ENCODE data around the gene SLX4IP.

DNA sequence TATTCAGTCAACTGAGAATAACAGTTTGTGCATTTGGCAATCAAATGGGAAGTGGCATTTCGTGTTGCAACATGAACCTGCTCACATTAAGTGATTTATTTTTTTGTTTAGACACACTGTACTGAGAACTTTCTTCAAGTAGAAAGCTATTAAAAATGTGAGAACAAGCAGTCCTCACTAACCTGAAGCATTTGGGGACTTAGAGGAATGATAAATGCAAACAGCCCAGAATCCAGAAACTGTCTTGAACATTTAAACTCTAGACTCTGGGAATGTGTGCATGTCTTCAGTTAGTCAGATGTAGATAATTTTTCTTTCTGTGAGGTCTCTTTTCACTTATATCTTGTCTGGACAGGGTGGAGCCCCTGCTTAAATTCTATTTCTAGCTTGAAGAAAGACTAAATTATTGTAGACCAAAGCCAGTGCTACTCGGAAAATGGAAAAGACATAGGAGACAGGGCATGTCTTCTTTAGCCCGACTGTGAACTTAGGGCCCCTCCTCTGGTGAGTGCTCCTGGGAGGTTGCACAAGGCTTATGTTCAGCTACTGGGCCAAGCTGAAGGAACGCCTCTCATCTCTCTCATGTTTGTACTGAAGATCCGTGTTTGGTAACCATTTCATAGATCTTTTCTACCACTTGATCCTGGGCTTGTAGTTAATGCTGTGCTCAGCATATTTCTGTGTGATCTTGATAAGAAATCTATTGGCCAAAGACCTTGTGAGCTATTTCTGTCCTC, 70.1 kb downstream of the SLX4IP start:
- TF ChIP-seq, protein P1, sequence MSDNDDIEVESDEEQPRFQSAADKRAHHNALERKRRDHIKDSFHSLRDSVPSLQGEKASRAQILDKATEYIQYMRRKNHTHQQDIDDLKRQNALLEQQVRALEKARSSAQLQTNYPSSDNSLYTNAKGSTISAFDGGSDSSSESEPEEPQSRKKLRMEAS (IDR thresholded peaks at IDR 0.05), result no peak
- TF ChIP-seq PHF21A (CRISPR knock-in tag; IDR thresholded peaks at IDR 0.05) (no peak), KLF11 (CRISPR knock-in tag; IDR thresholded peaks at IDR 0.05) (no peak), ZNF780A (CRISPR knock-in tag; IDR thresholded peaks at IDR 0.05) (no peak), SP140L (CRISPR knock-in tag; IDR thresholded peaks at IDR 0.05; ENCODE audit: borderline replicate concordance) (no peak), TBL1XR1 (IDR thresholded peaks at IDR 0.05; ENCODE audit: borderline replicate concordance, low read length, partially characterized antibody) (no peak), PAX8 (CRISPR knock-in tag; IDR thresholded peaks at IDR 0.05; ENCODE audit: borderline replicate concordance) (no peak), ZNF543 (CRISPR knock-in tag; IDR thresholded peaks at IDR 0.05) (no peak), ZNF660 (CRISPR knock-in tag; IDR thresholded peaks at IDR 0.05; ENCODE audit: borderline replicate concordance, low read depth) (no peak)
- TF ChIP-seq, protein P2, sequence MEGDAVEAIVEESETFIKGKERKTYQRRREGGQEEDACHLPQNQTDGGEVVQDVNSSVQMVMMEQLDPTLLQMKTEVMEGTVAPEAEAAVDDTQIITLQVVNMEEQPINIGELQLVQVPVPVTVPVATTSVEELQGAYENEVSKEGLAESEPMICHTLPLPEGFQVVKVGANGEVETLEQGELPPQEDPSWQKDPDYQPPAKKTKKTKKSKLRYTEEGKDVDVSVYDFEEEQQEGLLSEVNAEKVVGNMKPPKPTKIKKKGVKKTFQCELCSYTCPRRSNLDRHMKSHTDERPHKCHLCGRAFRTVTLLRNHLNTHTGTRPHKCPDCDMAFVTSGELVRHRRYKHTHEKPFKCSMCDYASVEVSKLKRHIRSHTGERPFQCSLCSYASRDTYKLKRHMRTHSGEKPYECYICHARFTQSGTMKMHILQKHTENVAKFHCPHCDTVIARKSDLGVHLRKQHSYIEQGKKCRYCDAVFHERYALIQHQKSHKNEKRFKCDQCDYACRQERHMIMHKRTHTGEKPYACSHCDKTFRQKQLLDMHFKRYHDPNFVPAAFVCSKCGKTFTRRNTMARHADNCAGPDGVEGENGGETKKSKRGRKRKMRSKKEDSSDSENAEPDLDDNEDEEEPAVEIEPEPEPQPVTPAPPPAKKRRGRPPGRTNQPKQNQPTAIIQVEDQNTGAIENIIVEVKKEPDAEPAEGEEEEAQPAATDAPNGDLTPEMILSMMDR (CRISPR knock-in tag; IDR thresholded peaks at IDR 0.05), result no peak
